HepG2 (cell line): ENCODE measurements around the gene MICALL2. TPM values are rescaled to one million over a fixed set of nuclear protein-coding genes. Genes with fewer than 3 reads are reported as not detected.

Experiments used
- ARID4A ChIP-seq: sonication (generic); formaldehyde crosslinking; IDR thresholded peaks from 2 replicates; pipeline ENCODE4 v1.5.0; 2020; ENCODE audit warnings: mild to moderate bottlenecking, missing genetic modification reagents, borderline replicate concordance
- ATF7-NPFF ChIP-seq: sonication (generic); formaldehyde crosslinking; IDR thresholded peaks from 2 replicates; pipeline ENCODE4 v1.8.1; 2023; ENCODE audit warnings: mild to moderate bottlenecking, low read depth, missing genetic modification reagents, moderate library complexity
- GLI4 ChIP-seq: sonication (generic); formaldehyde crosslinking; IDR thresholded peaks from 2 replicates; pipeline ENCODE4 v1.5.1; 2020; ENCODE audit warnings: missing genetic modification reagents, mild to moderate bottlenecking, moderate library complexity, borderline replicate concordance
- KAT7 ChIP-seq: IDR thresholded peaks from 2 replicates; pipeline ENCODE4 v1.6.1; 2018; ENCODE audit warnings: borderline replicate concordance, missing compliant biosample characterization
- KDM2A ChIP-seq: sonication (generic); formaldehyde crosslinking; IDR thresholded peaks from 2 replicates; pipeline ENCODE4 v1.4.0; 2020; ENCODE audit warnings: low read depth, missing genetic modification reagents, borderline replicate concordance
- KIAA2018 ChIP-seq: sonication (generic); formaldehyde crosslinking; IDR thresholded peaks from 2 replicates; pipeline ENCODE4 v1.5.0; 2020; ENCODE audit warnings: mild to moderate bottlenecking, missing genetic modification reagents, borderline replicate concordance
- MLX ChIP-seq: IDR thresholded peaks from 2 replicates; pipeline ENCODE4 v1.6.1; 2016
- ZMYM4 ChIP-seq: sonication (generic); formaldehyde crosslinking; IDR thresholded peaks from 2 replicates; pipeline ENCODE4 v1.8.1; 2023; ENCODE audit warnings: mild to moderate bottlenecking, missing genetic modification reagents
- ZNF414 ChIP-seq: sonication (generic); formaldehyde crosslinking; IDR thresholded peaks from 2 replicates; pipeline ENCODE4 v1.5.0; 2020; ENCODE audit warnings: missing genetic modification reagents
- ZNF451 ChIP-seq: sonication (generic); formaldehyde crosslinking; IDR thresholded peaks from 2 replicates; pipeline ENCODE4 v1.5.0; 2020; ENCODE audit warnings: mild to moderate bottlenecking, missing genetic modification reagents
- ZNF556 ChIP-seq: sonication (generic); formaldehyde crosslinking; IDR thresholded peaks from 2 replicates; pipeline ENCODE4 v1.4.0; 2020; ENCODE audit warnings: mild to moderate bottlenecking, missing genetic modification reagents, borderline replicate concordance
- ZNF616 ChIP-seq: sonication (generic); formaldehyde crosslinking; IDR thresholded peaks from 2 replicates; pipeline ENCODE4 v1.5.0; 2020; ENCODE audit warnings: low read depth, mild to moderate bottlenecking, missing genetic modification reagents
- polyA plus RNA-seq, 8 experiments: library from polyadenylated mRNA; depleted of rRNA in 3 of 8; stranded (reverse) in 7 of 8; unstranded in 1 of 8; fragments of >200 nt; fragmentation: Illumina TruSeq in 4 of 8; extraction: Trizol in 4 of 8; gene quantifications; 2 replicates each; pipeline versions ENCODE4 v1.2.1 to v1.2.3, GENCODE V29; 2011 to 2016; ENCODE audit warnings: low read depth in 4 of 8, missing spikeins in 1 of 8, mixed read lengths in 1 of 8; ENCODE audit not compliant: insufficient read depth in 1 of 8
- total RNA-seq, 5 experiments: library from RNA; depleted of rRNA; stranded (reverse); fragments of >200 nt; fragmentation: Illumina TruSeq; extraction: Trizol; gene quantifications; 2 replicates each; pipeline ENCODE4 v1.2.3, GENCODE V29; 2016; ENCODE audit warnings: low read depth in 1 of 5
- TF ChIP-seq, protein P1 (sequence below): sonication (generic); formaldehyde crosslinking; IDR thresholded peaks from 2 replicates; pipeline ENCODE4 v1.5.1; 2020; ENCODE audit warnings: missing genetic modification reagents, mild to moderate bottlenecking, borderline replicate concordance

Gene MICALL2
- total and polyA plus RNA-seq, 2 of the 13 experiments (the other 11 are each of a cell fraction or from before 2014, with no cell fraction given), result 5.8 to 12.4 TPM

DNA sequence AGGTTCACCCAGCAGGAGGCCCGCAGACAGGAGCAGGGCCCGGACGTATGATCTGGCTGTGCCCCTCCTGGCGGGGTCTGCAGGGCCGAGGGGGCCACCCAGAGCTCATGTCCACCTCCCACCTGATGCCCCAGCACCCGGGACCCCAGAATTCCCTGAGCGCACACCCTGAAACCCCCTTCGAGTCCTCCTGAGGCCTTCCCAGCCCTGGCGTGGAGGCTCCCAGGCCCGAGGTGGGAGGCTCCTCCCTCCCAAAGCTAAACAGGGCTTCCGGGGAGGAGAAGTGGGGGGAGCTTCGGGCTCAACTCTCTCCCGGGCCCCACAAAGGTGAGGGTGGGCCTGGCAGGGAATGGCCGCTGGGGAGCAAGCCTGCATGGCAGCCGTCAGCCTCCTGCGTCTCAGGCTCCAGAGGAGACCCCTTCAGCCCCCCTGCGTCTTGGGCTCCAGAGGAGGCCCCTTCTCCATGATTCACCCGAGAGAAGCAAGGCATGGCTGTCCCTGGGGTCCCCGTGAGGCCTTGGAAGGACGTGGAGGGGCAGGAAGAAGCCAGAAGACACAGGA, 30.2 kb downstream of the MICALL2 start (continued):
- TF ChIP-seq KIAA2018 (CRISPR knock-in tag) (no peak), ZNF616 (CRISPR knock-in tag) (no peak), ZNF451 (CRISPR knock-in tag) (no peak), ZMYM4 (CRISPR knock-in tag) (no peak), GLI4 (CRISPR knock-in tag) (no peak), ZNF556 (no peak), KAT7 (CRISPR knock-in tag) (no peak), ZNF414 (no peak), KDM2A (CRISPR knock-in tag) (no peak; the same call in 1 of the 2 replicates), MLX (CRISPR knock-in tag) (no peak), ARID4A (no peak; the same call in 1 of the 2 replicates), ATF7-NPFF (CRISPR knock-in tag) (no peak)
- TF ChIP-seq, protein P1, sequence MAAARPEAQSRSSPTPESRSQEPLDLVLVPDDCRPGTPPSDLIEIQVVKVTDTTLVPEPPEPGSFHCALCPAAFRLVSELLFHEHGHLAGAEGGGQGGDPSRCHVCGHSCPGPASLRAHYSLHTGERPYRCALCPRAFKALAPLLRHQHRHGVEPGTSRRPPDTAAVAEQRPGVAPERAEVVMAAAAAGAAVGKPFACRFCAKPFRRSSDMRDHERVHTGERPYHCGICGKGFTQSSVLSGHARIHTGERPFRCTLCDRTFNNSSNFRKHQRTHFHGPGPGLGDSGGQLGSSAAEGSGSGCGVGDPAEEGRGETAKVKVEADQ (CRISPR knock-in tag), result no peak
